ENCODE data around the gene LAIR1.
"Not testable (repeated sequence)": the region's sequence is repeated elsewhere in the genome, so short reads cannot be mapped to it uniquely, and the experiment has no call there.

GRCh38 chr19:54328781-54329180 is 36.0 kb downstream of the LAIR1 start:
- TF ChIP-seq CTCF (IDR thresholded peaks at IDR 0.05; ENCODE audit: poor library complexity); EZH2phosphoT487 (IDR thresholded peaks at IDR 0.05; ENCODE audit: low read depth, severe bottlenecking, unreplicated experiment); EZH2 (IDR thresholded peaks at IDR 0.05; ENCODE audit: borderline replicate concordance): not testable (repeated sequence)

Measured in hepatocyte (in vitro differentiated cells).